Cardiac ventricle fibroblast (primary cell): ENCODE data around the gene RAB42. TPM values are rescaled to one million over a fixed set of nuclear protein-coding genes. Genes with fewer than 3 reads are reported as not detected.

Experiments used
- total RNA-seq: library from RNA; depleted of rRNA; stranded (reverse); fragments of >200 nt; gene quantifications from 2 replicates; pipeline ENCODE4 v1.2.3, GENCODE V29; 2015

Gene RAB42, protein sequence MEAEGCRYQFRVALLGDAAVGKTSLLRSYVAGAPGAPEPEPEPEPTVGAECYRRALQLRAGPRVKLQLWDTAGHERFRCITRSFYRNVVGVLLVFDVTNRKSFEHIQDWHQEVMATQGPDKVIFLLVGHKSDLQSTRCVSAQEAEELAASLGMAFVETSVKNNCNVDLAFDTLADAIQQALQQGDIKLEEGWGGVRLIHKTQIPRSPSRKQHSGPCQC
- total RNA-seq, result 3.2 and 6.8 TPM in 2 replicates

DNA sequence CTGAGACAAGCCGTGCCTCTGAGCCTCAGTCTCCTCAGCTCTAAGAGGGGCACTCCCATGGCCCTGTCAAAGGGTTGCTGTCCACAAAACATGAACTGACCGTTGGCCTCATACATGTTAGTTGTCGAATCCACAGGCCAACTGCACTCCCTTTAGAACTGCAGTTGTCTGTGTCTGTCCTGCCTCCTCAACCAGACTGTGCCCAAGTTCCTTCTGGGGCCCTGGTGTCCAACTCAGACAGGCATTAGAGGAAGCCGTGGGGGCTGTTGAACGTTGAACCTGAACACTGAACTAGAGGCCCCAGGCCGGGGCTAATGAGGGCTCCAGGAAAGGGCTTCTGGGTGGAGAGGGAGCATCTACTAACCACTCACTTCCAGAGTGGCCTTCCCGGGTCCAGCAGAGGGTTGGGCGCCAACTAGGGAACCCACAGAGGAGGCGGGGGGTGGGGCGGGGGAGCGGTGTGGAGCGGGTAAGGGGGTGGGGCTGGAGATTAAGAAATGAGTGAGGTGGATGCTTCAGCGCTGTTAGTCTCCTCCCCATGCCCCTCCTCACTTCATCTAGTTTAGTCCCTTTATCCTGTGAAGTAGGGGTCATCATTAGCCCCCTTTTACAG is at the start of gene RAB42:
RAB42 (plus strand) TSS at position 558 of the 613 bp plus-strand sequence. CDS start 247 bp downstream, outside the sequence.

DNA sequence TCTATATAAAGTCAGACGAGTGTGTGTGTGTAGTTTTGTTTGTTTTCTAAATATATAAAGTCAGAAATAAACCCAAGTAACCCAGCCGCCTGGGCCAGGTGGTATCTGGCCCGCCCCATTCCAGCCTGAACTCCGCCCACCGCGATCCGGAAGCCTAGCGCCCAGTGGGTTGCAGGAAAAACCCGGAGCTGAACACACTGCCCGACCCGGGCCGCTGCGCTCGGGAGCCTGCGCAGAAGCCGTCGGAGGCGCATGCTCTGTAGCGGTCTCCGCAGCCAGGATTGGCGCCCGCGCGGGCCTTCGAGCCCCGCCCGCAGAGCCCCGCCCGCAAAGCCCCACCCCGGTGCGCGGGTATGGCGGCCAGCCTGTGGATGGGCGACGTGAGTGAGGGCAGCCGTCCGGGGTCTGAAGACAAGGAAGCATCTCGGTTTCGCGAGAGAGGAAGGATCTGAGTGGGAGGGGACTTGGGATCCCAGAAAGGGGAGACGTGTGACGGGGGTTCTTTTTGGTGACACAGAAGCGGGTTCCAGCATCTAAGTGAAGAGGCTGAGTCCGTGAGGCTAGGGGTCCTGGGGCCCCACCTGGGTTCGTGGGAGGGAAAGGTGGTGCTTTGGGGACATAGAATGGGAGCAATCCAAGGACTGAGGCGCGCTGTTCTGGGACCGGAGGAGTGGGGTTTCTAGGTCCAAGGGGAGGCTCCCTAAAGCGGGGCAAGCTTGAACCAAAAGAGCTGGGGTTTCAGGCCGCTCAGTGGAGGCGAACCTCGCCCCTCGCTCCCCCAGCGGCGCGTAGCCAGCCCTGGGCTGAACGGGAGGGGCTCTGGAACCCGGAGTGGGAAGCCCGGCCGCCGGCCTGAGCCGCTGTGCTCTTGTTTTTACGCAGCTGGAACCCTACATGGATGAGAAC is 39.1 kb upstream of the RAB42 start, which contains the start of gene TRNAU1AP:
TRNAU1AP (plus strand) TSS at position 328 of the 906 bp plus-strand sequence; CDS start at position 354, 26 bp downstream.

DNA sequence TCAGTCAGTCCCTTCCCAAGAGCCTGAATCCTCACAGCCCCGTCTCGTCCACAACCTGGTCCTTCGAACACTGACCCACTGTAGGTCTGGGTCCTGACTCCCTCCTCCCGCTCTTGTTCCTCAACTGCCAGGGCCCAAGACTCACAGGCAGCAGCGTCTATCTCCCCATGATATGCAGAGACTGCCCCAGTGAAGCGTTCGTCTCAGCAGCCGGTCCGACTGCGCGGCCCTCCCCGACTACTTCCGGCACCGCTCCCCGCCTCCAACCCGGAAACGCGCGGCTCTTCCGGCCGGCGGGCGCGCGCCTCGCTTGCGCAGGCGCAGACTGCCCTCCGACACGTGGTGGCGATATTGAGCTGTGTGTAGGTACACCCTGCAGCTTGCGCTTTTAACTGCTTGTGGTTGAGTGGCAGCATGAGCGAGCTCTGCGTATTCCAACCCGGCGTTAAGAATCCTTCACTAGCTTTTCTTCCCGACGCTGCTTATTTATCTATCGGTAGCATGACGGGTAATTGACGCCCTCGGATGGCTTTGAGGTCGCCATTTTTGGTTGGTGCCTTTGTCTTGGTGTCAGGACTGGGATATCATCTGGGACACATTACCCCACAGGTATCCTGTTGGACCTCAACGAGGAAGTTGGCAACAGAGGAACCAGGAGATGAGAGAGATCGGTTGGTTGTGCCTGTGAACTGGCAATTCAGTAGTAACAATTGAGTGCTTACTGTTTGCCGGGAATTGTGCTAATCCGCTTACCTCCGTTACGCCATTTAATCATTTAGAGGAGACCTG is 51.0 kb downstream of the RAB42 start, which contains the start of gene TAF12:
TAF12 (minus strand) TSS at position 221 of the 789 bp plus-strand sequence. CDS start 20,986 bp downstream, outside the sequence.

Other genes starting within 250 kb of the RAB42 start
- gene PHACTR4, start 222.5 kb upstream of the RAB42 start, total RNA-seq, result 6.6 and 8.3 TPM in 2 replicates
- gene RCC1, start 86.2 kb upstream of the RAB42 start, total RNA-seq, result 28.1 and 35.4 TPM in 2 replicates
- 13.8 and 16.1 TPM in 2 replicates for gene TRNAU1AP, start 39.2 kb upstream of the RAB42 start, total RNA-seq
- gene TAF12, start 50.8 kb downstream of the RAB42 start, total RNA-seq, result 24.1 and 29.5 TPM in 2 replicates
- gene RNU11, start 56.3 kb downstream of the RAB42 start, total RNA-seq, result not detected in 2 replicates
- gene GMEB1, start 76.5 kb downstream of the RAB42 start, total RNA-seq, result 5.9 and 7.1 TPM in 2 replicates
- 39.8 and 44.1 TPM in 2 replicates for gene YTHDF2, start 144.7 kb downstream of the RAB42 start, total RNA-seq
- not detected in 2 replicates for gene OPRD1, start 219.9 kb downstream of the RAB42 start, total RNA-seq